H1 (cell line): ENCODE data around the gene CYGB. TPM values are rescaled to one million over a fixed set of nuclear protein-coding genes. Genes with fewer than 3 reads are reported as not detected.

Experiments
- CTCF ChIA-PET: fragments of 300-600 bp; sonication (Branson Sonifier 250); formaldehyde crosslinking; loops from one replicate; lab custom pipeline; 2021; ENCODE audit not compliant: partially characterized antibody; lab: Charles Lee
- POLR2A ChIA-PET: fragments of 300-600 bp; sonication (Branson Sonifier 250); formaldehyde crosslinking; loops from one replicate; lab custom pipeline; 2021; ENCODE audit warnings: inconsistent platforms; ENCODE audit not compliant: partially characterized antibody; lab: Charles Lee
- DNase-seq, 2 experiments: peaks; one replicate each; pipeline versions ENCODE4 v3.0.0 to v3.0.0-alpha.2; 2010 to 2022; ENCODE audit warnings: low spot score in 2 of 2, low read depth in 1 of 2, mixed read lengths in 1 of 2
- FAIRE-seq: peaks from 2 replicates; lab custom pipeline; 2011; peaks lifted over from hg19 to GRCh38; lab: Jason Lieb, UNC
- H2AFZ ChIP-seq: 2 replicates; pipeline ENCODE4 v1.8.1; 2012; ENCODE audit warnings: low read length, inconsistent platforms
- H2AK5ac ChIP-seq: 2 replicates; pipeline ENCODE4 v1.6.1; 2013; ENCODE audit warnings: low read depth, low read length
- H2BK120ac ChIP-seq: replicated peaks from 2 replicates; pipeline ENCODE3; 2013; ENCODE audit warnings: low read depth, low read length, inconsistent platforms
- H2BK12ac ChIP-seq: 2 replicates; pipeline ENCODE4 v1.6.1; 2013; ENCODE audit warnings: low read depth, low read length
- H2BK15ac ChIP-seq: 2 replicates; pipeline ENCODE4 v1.6.1; 2013; ENCODE audit warnings: low read length
- H2BK20ac ChIP-seq: 2 replicates; pipeline ENCODE4 v1.6.1; 2013; ENCODE audit warnings: low read length
- H2BK5ac ChIP-seq: 2 replicates; pipeline ENCODE4 v1.6.1; 2013; ENCODE audit warnings: low read depth, low read length
- H3K14ac ChIP-seq: 2 replicates; pipeline ENCODE4 v1.6.1; 2013; ENCODE audit warnings: inconsistent platforms; ENCODE audit not compliant: insufficient read length
- H3K18ac ChIP-seq: 2 replicates; pipeline ENCODE4 v1.6.1; 2013; ENCODE audit warnings: low read length; ENCODE audit errors: extremely low read depth
- H3K23ac ChIP-seq: 2 replicates; pipeline ENCODE4 v1.6.1; 2013; ENCODE audit warnings: inconsistent platforms; ENCODE audit not compliant: insufficient read length
- H3K23me2 ChIP-seq: 2 replicates; pipeline ENCODE4 v1.6.1; 2013; ENCODE audit warnings: low read depth, low read length
- H3K27ac ChIP-seq: 2 replicates; pipeline ENCODE4 v1.6.1; 2011; ENCODE audit warnings: low read depth, low read length, inconsistent platforms
- H3K27me3 ChIP-seq, 4 experiments: replicated peaks in 1 of 4; 1 replicate in 1 of 4; 2 replicates in 3 of 4; pipeline versions ENCODE4 v1.6.1 to v1.8.1; 2011 to 2013; ENCODE audit warnings: low read length in 3 of 4, mild to moderate bottlenecking in 3 of 4, inconsistent platforms in 2 of 4, mixed read lengths in 2 of 4, moderate library complexity in 1 of 4; ENCODE audit not compliant: control insufficient read depth in 3 of 4, insufficient read depth in 3 of 4; ENCODE audit errors: extremely low read depth in 1 of 4
- H3K36me3 ChIP-seq, 4 experiments: 2 replicates each; pipeline versions ENCODE4 v1.6.1 to v1.8.1; 2011 to 2013; ENCODE audit warnings: mild to moderate bottlenecking in 4 of 4, low read length in 3 of 4, moderate library complexity in 2 of 4, control low read depth in 1 of 4, inconsistent platforms in 1 of 4; ENCODE audit not compliant: insufficient read depth in 4 of 4, control insufficient read depth in 2 of 4
- H3K4ac ChIP-seq: replicated peaks from 2 replicates; pipeline ENCODE3; 2013; ENCODE audit warnings: low read length, low read depth, mixed read lengths, inconsistent platforms; ENCODE audit not compliant: insufficient read length
- H3K4me1 ChIP-seq, 4 experiments: replicated peaks in 1 of 4; 1 replicate in 1 of 4; 2 replicates in 3 of 4; pipeline versions ENCODE4 v1.6.1 to v1.8.1; 2011 to 2013; ENCODE audit warnings: low read length in 3 of 4, inconsistent platforms in 2 of 4, mixed read lengths in 1 of 4; ENCODE audit not compliant: insufficient read depth in 4 of 4, control insufficient read depth in 3 of 4
- H3K4me2 ChIP-seq, 2 experiments: 2 replicates each; pipeline versions ENCODE4 v1.6.1 to v1.8.1; 2011 to 2013; ENCODE audit warnings: low read depth in 2 of 2, low read length in 2 of 2, control low read depth in 1 of 2, inconsistent platforms in 1 of 2, mild to moderate bottlenecking in 1 of 2; ENCODE audit not compliant: insufficient read depth in 1 of 2
- H3K4me3 ChIP-seq, 4 experiments: fragments of 200-600, 300-600 bp in 1 of 4; sonication (generic), shearing (Covaris generic), sonication (Bioruptor Twin) in 1 of 4; 2 replicates each; pipeline versions ENCODE4 v1.5.1 to v1.8.1; 2011 to 2016; ENCODE audit warnings: low read length in 4 of 4, low read depth in 3 of 4, control low read depth in 2 of 4, inconsistent platforms in 2 of 4, mild to moderate bottlenecking in 2 of 4, mixed read lengths in 1 of 4, moderate library complexity in 1 of 4; ENCODE audit not compliant: insufficient read depth in 2 of 4; ENCODE audit errors: extremely low read depth in 1 of 4
- H3K56ac ChIP-seq: replicated peaks from 2 replicates; pipeline ENCODE3; 2013; ENCODE audit warnings: low read depth, mild to moderate bottlenecking, mixed read lengths, low read length, inconsistent platforms; ENCODE audit not compliant: insufficient read length
- H3K79me1 ChIP-seq: 2 replicates; pipeline ENCODE4 v1.6.1; 2013; ENCODE audit warnings: low read depth, low read length, control low read depth
- H3K79me2 ChIP-seq, 2 experiments: 2 replicates each; pipeline versions ENCODE4 v1.6.1 to v1.8.1; 2012 to 2013; ENCODE audit warnings: low read length in 2 of 2, mild to moderate bottlenecking in 2 of 2, inconsistent platforms in 1 of 2; ENCODE audit not compliant: insufficient read depth in 2 of 2, control insufficient read depth in 1 of 2
- H3K9ac ChIP-seq, 4 experiments: replicated peaks in 1 of 4; 1 replicate in 1 of 4; 2 replicates in 3 of 4; pipeline versions ENCODE4 v1.6.1 to v1.8.1; 2011 to 2013; ENCODE audit warnings: low read depth in 3 of 4, low read length in 3 of 4, control low read depth in 2 of 4, mild to moderate bottlenecking in 2 of 4, moderate library complexity in 2 of 4, inconsistent platforms in 1 of 4; ENCODE audit errors: extremely low read depth in 1 of 4
- H3K9me3 ChIP-seq, 2 experiments: 2 replicates each; pipeline versions ENCODE4 v1.6.1 to v1.8.1; 2012 to 2013; ENCODE audit warnings: mild to moderate bottlenecking in 2 of 2, moderate library complexity in 2 of 2, control low read depth in 1 of 2, inconsistent platforms in 1 of 2, low read depth in 1 of 2, low read length in 1 of 2, mixed read lengths in 1 of 2; ENCODE audit not compliant: insufficient read depth in 2 of 2
- H4K20me1 ChIP-seq, 2 experiments: replicated peaks in 1 of 2; 2 replicates each; pipeline versions ENCODE3 to v1.8.1; 2011 to 2013; ENCODE audit warnings: inconsistent platforms in 2 of 2, low read length in 2 of 2, mild to moderate bottlenecking in 1 of 2; ENCODE audit not compliant: insufficient read depth in 2 of 2, control insufficient read depth in 1 of 2
- H4K5ac ChIP-seq: 2 replicates; pipeline ENCODE4 v1.6.1; 2013; ENCODE audit warnings: low read length, low read depth, mixed read lengths, inconsistent platforms; ENCODE audit not compliant: insufficient read length
- H4K8ac ChIP-seq: 2 replicates; pipeline ENCODE4 v1.8.0; 2013; ENCODE audit warnings: mild to moderate bottlenecking, moderate library complexity, low read length, inconsistent platforms; ENCODE audit not compliant: insufficient read depth; ENCODE audit errors: extremely low read depth
- H4K91ac ChIP-seq: replicated peaks from 2 replicates; pipeline ENCODE3; 2013; ENCODE audit warnings: low read length, mixed read lengths, inconsistent platforms; ENCODE audit not compliant: insufficient read length
- BACH1 ChIP-seq: IDR thresholded peaks from 2 replicates; pipeline ENCODE4 v1.6.1; 2012; ENCODE audit warnings: low read length, improper control_type of control experiment
- BRCA1 ChIP-seq: IDR thresholded peaks from 2 replicates; pipeline ENCODE4 v1.6.1; 2012; ENCODE audit warnings: low read depth, low read length, improper control_type of control experiment
- KDM4A ChIP-seq: IDR thresholded peaks from one replicate; pipeline ENCODE4 v1.7.1; 2012; ENCODE audit warnings: low read depth, mild to moderate bottlenecking, moderate library complexity, low read length, inconsistent platforms; ENCODE audit not compliant: severe bottlenecking
- KDM5A ChIP-seq: fragments of 200-600 bp; IDR thresholded peaks from 2 replicates; pipeline ENCODE4 v1.7.1; 2012; ENCODE audit warnings: mild to moderate bottlenecking, low read length, inconsistent platforms, mixed read lengths
- NANOG ChIP-seq: IDR thresholded peaks from 2 replicates; pipeline ENCODE4 v1.6.1; 2011; ENCODE audit warnings: low read length, low read depth, mild to moderate bottlenecking, inconsistent platforms; ENCODE audit not compliant: insufficient read depth, poor library complexity, severe bottlenecking
- WGBS, 2 experiments: shearing (Covaris generic) in 1 of 2; methylation state at CpG; one replicate each; pipeline versions ENCODE4 v1.1.6 to v1.1.7; 2013 to 2015; ENCODE audit warnings: low lambda C conversion rate in 2 of 2, mixed read lengths in 2 of 2, inconsistent platforms in 1 of 2, low coverage in 1 of 2, missing lambda C conversion rate in 1 of 2; ENCODE audit not compliant: insufficient replicate concordance in 2 of 2, insufficient coverage in 1 of 2, insufficient read length in 1 of 2; ENCODE audit errors: extremely low coverage in 1 of 2, missing lambda C conversion rate in 1 of 2; 5-methylcytosine and 5-hydroxymethylcytosine counted together
- polyA plus RNA-seq, 7 experiments: library from polyadenylated mRNA; depleted of rRNA in 3 of 7; stranded (reverse) in 5 of 7; unstranded in 2 of 7; fragments of >200 nt in 5 of 7; fragments of 200-250 nt in 2 of 7; gene quantifications; 1 replicate in 5 of 7; 2 replicates in 1 of 7; 4 replicates in 1 of 7; pipeline versions ENCODE4 v1.2.1 to v1.2.3, GENCODE V29; 2011 to 2013; ENCODE audit warnings: missing spikeins in 2 of 7, mixed read lengths in 2 of 7
- total RNA-seq: library from RNA; stranded (reverse); fragmentation: NEBNext Ultra II Directional; extraction: Animal tissue kit (Norgen Biotek cat#: 25700); gene quantifications from 2 replicates; pipeline ENCODE4 v1.2.1, GENCODE V29; 2021

Gene CYGB
- total and polyA plus RNA-seq, 2 of the 8 experiments (the other 6 are each of a cell fraction or from before 2014, with no cell fraction given), result 2.7 to 3.7 TPM

GRCh38 chr17:76543482-76543825 is 5.9 kb upstream of the CYGB start:
- Histone ChIP-seq H3K4me1 (peaks cover 0 to 38% (median 18%) of the 10 kb centered on the region in 4 experiments; a peak in 6 of 7 replicates), H4K5ac (no peak overlapping the region), H3K56ac (no peak overlapping the region), H3K36me3 (no peaks in the 10 kb centered on the region), H3K23me2 (peaks cover 11% of the 10 kb centered on the region), H3K27ac (no peak overlapping the region), H4K91ac (no peak overlapping the region), H2BK12ac (no peak overlapping the region), H3K9me3 (no peaks in the 10 kb centered on the region), H3K9ac (no peak overlapping the region), H3K4me3 (no peak overlapping the region), H2AFZ (no peak overlapping the region), H4K20me1 (peaks cover 0 to 7% of the 10 kb centered on the region in 2 experiments), H3K18ac (no peak overlapping the region), H4K8ac (no peak overlapping the region), H3K79me2 (no peaks in the 10 kb centered on the region; a peak in 1 of 4 replicates), H3K4me2 (no peak overlapping the region; a peak in 1 of 4 replicates), H2BK5ac (no peak overlapping the region), H3K23ac (no peak overlapping the region), H3K14ac (no peak overlapping the region), H2AK5ac (no peak overlapping the region), H3K79me1 (no peaks in the 10 kb centered on the region), H2BK15ac (no peak overlapping the region), H3K27me3 (peaks cover 3 to 15% (median 15%) of the 10 kb centered on the region in 4 experiments), H3K4ac (no peak overlapping the region), H2BK120ac (no peak overlapping the region), H2BK20ac (no peak overlapping the region)
- FAIRE-seq (no peak), DNase-seq (no peak)
- ChIA-PET POLR2A (interaction anchor here (1.1 to 3.7 kb wide), 7 partner anchors 14 to 159 kb away, joined by 3 to 27 read pairs (median 4); partner anchors contain the start of genes RHBDF2 and SPHK1), CTCF (interaction anchor here (0.6 to 15.6 kb wide), 8 partner anchors 10 to 85 kb away, joined by 3 to 260 read pairs (median 14); no protein-coding TSS in a partner anchor)
- 70% methylated on average over 6 of the region's 6 CpGs; no CpG with 5 or more reads in 1 of the 2 experiments for WGBS, 2 experiments
- no peak for TF ChIP-seq BRCA1
- no peak for TF ChIP-seq BACH1
- no peak for TF ChIP-seq KDM5A
- no peak for TF ChIP-seq KDM4A
- TF ChIP-seq NANOG, result no peak
